Stimulated activated CD8-positive, alpha-beta memory T cell treated with anti-CD3 and anti-CD28 coated beads, Interleukin-7, amount 100 ng/mL, for 24 hours (primary cell): ENCODE results near the gene AHRR.
A peak's percentile ranks its signal among the peaks of the same experiment; 100 is the strongest.

Source experiments
- DNase-seq: peaks from one replicate; pipeline ENCODE4 v3.0.0-alpha.2; 2020; ENCODE audit warnings: low read depth

The AHRR gene

DNA sequence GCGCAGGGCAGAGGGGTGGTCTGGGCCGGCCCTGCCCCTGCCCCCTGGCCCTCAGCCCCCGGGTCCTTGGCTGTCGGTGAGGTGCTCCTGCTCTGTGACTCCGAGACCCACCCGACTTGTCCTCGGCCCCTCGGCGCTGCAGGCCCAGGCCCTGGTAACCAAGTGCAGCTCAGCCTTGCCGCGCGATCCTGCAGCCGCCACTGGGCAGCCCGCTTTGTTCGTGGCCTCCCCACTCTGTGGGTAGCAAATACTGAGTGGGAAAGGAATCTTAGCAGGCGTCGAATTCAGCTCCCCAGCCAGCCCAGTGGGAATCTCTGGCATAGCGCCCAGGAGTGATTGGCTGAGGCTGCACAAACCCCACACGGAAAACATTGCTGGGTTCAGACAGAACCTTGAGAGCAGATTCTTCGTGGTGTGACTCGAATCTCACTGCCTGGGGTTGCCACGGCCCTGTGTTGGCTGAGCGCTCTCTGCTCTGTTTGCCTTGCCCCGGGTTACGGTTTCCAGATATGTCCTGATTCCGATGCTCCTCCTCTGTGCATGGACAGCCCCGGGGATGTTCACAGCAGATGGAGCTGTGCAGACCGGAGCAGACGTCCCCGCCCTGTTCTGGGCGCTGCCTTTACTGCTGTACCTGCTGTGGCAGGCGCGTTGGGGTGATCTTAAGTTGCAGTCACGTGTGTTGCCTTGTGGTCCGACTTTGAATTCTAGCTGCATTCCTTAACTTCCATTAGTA is 108.1 kb downstream of the AHRR start:
- no peak for DNase-seq

DNA sequence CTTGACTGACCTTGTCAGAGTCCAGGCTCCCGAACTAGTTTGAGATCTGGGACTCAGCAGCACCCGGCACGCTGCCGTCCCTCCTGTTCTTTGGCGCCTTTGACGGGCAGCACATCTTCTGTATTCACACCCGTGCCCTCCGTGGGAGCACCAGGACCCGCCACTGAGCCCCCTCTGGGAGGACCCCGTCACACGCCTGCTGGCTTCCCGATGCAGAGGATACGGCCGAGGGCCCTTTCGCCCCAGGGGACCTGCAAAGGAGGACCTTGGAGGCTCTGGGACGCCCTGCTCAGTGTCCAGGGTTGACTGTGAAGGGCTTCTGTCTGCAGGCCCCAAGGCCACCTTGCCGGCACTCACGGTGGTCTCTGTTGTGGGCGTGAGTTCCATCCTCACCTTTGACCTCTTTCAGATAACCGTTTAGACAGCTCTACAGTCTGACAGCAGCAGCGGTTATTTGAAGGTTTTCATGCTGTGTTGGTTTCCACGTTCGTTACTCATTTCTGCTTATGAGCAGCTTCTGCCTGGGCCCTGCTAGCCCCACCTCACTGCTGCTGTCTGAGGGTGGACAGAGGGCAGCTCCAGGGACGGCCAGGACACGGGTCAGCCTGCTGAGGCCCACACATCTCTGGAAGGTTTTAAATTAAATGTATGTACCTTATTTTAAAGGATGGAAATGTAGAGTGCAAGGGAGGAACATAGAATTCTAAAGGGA is 108.9 kb downstream of the AHRR start:
- DNase-seq = no peak

DNA sequence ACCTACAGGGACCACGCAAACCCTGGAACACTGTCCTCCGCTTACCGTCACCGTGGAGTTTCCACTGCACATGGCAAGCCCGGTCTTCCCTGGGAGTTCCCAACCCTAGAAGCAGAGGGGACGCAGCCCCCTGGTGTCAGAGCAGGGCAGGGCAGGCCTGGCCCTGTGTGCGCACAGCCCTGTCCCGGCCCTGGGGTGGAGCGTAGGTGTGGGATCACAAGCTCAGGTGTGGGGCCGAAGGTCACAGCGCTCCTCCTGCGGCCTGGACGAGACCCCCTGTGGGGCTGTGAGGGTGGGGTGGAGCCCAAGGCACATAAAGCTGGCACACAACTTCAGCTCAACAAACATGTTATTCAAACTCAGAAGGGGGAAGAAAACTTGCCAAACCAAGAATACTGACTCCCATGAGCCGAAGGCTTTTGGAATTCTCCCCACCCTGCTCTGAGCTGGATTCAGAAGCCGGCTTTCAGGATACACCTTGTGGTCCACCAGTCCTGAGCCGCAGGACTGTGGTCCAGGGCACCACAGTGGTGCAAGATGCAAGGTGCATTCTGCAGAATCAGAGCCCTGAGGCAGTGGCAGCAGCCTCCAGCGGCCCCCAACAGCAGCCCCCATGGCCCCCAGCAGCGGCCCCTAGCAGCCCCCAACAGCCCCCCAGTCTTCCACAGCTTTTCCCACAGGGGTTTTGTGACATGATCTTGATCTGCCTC is 109.6 kb downstream of the AHRR start:
- DNase-seq = no peak

DNA sequence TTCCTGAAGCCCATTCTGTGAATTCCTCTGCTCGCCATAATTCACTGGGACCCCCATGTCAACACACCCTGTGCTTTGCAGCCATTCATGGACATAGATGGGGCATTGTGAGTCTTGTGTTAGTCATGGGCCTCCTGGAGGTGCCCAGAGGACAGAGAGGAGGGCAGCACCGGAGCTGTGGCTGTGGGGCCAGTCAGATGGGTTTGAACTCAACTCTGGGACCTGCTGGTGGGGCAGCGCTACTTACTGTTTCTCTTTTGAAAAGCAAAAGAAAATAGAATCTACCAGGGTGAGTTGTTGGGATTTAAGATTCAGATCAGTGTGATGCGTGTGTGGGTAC is 110.2 kb downstream of the AHRR start:
- no peak for DNase-seq

DNA sequence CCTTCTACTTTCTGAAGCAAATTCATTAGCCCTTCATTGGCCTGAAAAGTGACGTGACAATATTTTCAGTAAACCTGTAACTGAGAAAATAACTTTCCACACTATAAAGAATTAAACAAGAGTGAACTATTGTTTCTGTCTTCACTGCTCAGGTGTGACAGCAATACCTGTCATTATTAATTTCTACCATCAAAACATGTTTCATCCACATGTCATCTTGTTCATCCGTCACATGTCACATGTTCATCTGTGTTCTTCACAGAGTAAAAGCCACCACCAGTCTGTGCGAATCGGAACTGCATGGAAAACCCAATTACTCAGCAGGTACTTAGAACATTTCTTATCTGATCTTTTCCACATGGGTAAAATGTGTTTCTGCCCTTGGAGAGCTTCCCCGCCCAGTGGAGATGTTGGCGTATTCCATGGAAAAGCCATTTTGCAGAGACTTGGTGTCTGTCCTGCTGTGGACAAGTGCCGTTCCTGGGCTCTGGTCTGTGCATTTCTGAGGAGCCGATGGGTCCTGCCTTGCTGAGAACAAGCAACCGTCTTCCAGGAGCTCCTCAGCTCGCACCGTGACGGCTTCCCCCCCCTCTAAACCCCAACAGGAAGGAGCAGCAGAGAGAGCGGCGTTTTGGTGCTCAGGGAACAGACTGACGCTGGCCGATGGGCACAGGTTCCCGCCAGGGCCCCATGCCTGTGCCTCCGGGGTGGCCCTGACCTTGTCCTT is 110.8 kb downstream of the AHRR start:
- DNase-seq = no peak

DNA sequence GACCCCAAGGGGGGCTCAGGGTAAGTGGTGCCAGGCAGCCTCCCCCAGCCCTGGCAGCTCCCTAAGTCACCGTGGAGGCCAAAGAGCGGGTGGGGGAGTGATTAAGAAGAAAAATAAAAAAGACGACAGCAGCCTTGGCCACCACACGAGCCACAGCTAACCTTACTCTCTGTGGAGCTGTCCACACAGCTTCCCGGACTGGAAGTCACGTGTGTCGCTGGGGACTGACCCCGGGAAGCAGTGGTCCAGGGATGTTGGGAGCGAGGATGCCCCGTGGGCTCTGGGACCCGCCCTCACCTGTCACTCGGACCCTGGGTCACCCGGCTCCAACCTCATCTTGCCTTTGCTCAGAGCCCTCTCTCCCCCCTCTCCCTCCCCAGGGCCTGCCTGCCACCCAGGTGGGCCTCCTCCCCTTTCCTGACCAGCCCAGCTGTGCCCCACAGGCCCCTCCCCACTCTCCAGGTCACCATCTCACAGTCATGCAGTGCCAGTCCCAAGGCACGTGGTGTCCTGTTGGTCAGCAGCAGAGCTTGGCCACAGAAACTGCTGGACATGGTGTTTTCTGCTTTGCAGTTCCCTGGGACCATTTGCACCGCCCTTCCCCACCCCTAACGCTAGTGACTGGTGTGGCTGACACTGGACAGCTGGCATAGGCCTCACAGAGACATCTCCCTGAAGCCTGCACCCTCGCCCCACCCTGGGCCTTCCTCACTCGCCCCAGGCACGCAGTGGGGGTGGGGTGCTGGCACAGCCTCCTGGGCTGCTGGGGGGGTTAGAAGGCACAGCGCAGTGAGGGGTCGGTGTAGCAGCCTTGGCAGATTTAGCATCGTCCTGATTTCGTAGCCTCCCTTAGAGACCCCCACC is 111.6 kb downstream of the AHRR start:
- DNase-seq = no peak

DNA sequence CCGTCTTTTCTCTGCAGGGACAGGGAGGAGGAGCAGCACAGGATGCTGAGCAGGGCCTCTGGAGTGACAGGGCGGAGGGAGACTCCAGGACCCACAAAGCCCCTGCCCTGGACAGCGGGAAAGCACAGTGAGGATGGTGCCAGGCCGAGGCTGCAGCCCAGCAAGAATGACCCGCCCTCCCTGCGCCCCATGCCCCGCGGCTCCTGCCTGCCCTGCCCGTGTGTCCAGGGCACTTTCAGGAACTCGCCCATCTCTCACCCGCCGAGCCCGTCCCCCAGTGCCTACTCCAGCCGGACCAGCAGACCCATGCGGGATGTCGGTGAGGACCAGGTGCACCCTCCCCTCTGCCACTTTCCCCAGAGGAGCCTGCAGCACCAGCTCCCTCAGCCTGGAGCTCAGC is 112.3 kb downstream of the AHRR start:
- no peak for DNase-seq

DNA sequence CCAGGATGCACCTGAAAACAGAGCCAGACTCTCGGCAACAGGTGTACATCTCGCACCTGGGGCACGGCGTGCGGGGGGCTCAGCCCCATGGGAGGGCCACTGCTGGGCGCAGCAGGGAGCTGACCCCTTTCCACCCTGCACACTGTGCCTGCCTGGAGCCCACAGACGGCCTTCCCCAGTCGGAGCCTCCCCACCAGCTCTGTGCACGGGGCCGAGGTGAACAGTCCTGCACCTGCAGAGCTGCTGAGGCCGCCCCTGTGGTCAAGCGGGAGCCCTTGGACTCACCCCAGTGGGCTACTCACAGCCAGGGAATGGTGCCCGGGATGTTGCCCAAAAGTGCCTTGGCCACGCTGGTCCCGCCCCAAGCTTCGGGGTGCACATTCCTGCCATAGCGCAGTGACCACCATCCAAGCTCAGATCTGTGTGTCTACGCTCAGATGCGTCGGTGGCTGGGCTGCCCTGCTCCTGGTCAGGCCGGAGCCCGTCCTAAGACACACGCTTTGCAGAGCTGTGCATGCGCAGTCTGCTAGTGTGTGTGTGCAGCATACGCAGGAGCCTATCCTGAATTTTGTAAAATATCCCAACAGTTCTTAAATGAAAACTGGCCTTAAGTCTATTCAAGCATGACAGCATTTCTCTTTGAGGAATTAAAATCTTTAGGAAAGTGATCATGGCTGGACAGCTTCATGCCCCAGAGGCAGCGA is 113.1 kb downstream of the AHRR start:
- no peak for DNase-seq

DNA sequence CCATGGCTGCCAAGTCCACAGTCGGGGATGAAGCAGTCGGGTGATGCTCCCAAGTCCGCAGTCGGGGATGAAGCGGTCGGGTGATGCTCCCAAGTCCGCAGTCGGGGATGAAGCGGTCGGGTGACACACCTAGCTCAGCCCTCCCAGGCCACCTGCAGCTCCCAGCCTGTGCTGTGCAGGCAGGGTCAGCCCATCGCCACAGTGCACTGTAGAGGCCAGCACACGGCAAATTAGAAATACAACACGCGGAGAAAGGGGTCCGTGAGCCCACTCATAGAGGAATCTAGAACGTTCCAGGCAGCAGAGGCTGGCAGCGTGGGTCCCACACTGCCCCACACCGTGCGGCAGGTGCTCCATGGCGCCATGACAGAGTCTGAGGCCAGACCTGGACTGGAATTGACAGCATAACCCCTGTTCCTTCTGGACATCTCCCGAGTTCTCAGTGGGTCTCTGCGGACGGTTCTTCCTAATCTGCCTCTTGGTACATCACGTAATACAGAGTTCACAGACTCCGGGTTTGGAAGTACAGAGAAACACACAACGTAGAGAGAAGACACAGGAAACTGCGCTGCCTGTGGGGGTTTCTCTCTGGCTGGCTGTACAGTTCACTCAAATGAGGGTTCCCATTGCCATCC is 113.8 kb downstream of the AHRR start:
- DNase-seq = no peak

DNA sequence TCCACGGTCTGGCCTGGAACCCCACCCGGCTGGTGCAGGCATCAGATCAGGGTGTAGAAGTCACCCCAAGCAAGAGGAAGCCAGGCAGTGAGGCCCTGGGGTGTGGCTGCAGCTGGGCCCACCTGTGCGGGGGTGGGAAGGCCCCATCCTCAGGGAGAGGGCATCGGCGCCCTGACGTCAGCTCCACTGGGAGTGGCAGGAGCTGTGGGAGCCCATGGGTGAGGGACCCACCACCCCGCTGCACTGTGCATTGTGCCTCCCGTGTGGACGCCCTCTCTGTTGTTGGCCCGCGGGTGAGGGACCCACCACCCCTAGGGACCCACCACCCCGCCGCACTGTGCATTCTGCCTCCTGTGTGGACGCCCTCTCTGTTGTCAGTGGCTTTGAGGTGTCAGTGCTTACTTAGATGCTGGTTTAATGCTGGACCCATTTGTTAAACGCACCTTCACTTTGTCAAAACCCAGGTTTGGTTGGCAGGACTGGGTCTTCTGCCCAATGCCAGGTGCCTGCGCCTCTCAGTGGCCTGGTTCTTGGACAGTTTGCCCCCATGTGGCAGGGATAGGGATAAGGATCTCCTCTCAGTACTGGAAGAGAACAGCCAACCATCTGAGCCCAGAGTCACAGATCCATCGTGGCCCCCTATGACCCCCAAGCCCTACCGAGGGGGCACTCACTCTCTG is 114.6 kb downstream of the AHRR start:
- DNase-seq = no peak

DNA sequence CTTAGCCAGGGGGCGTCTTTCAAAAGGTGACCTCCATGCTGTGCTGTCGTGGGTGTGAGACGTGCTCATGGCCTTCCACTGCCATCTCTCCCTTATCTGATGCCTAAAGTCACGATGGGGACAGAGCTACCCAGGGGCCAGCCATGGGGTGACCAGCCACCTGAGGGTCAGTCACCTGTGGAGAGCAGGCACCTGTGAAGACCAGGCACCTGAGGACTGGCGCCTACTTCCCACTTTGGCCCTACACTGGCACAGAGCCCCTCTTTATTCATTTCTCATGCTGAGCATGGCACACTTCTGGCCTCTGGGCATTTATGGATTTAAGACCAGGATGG is 115.1 kb downstream of the AHRR start:
- DNase-seq = no peak

DNA sequence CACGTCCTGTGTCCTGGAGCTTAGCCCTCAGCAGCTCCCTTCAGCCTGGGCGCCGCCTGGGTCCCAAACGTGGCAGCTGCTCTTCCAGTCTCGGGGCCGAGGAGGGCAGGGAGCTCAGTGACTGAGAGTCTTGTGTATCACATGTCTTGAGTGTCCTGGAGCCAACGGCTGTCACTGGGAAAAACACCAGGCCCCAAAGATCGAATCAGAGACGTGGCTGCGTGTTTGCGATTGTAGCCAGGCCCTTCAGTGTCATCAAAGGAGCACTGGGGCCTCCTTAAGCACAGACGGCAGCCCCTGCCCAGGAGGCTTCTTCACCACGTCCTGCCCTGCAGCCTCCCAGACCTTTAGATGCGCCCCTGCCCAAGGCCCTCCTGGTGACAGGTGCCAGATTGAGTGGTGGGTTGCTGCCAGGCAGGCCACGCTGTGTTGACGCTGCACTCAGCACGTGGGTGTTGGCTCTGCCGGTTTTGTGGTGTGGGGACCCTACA is 115.8 kb downstream of the AHRR start:
- DNase-seq = no peak

DNA sequence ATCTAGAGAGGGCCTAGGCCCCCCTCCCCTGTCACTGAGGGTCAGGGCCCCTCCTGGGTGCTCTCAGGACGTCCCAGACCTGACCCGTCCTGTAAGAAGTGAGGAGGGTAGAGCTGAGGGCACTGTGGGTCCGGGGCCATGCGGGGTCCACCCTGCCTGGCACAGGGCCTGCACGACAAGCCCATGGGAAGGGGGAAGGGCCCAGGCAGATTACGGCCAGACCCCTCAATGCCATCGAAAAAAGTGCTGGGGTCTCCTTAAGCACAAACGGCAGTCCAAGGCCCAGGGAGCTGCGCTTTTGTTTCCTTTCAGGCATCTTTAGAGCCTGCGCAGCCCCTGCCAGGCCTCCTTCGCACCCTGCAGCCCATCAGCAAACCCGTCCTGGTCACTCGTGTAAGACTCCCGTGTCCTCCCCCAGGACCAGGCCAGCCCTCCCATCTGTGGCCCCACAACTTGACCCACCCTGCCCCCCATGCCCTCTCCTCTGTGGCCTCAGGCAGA is 117.0 kb downstream of the AHRR start:
- DNase-seq = no peak

DNA sequence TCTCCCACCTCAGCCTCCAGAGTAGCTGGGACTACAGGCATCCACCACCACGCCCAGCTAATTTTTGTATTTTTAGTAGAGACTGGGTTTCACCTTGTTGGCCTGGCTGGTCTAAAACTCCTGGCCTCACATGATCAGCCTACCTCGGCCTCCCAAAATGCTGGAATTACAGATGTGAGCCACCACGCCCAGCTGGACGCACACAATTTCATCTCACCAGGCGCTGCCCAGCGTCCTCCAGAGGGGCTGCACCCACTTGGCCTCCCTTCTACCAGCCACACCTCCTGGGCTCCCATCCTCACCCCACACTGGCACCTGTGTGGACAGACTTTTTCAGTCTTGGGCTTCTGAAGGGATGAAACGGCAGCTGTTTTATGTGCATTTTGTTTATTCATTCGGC is 117.7 kb downstream of the AHRR start:
- DNase-seq = no peak

DNA sequence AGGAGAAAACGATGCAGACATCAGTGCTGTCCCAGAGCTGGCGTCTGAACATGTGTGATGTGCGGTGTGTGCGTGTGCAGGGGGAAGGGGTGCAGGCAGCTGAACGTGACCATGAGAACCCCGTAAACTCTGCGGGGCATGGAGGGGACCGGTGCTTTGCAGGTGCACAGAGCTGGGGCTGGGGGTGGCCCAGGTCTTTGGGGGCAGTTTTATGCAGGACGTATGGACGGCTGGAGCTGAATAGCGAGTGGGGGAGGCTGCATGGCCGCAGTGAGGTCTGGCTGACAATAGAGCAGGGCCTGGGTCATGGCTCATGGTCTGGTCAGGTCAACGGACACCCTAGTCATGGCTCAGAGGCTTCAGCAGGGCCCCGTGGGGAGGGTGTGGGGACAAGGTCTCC is 118.1 kb downstream of the AHRR start:
- no peak for DNase-seq

DNA sequence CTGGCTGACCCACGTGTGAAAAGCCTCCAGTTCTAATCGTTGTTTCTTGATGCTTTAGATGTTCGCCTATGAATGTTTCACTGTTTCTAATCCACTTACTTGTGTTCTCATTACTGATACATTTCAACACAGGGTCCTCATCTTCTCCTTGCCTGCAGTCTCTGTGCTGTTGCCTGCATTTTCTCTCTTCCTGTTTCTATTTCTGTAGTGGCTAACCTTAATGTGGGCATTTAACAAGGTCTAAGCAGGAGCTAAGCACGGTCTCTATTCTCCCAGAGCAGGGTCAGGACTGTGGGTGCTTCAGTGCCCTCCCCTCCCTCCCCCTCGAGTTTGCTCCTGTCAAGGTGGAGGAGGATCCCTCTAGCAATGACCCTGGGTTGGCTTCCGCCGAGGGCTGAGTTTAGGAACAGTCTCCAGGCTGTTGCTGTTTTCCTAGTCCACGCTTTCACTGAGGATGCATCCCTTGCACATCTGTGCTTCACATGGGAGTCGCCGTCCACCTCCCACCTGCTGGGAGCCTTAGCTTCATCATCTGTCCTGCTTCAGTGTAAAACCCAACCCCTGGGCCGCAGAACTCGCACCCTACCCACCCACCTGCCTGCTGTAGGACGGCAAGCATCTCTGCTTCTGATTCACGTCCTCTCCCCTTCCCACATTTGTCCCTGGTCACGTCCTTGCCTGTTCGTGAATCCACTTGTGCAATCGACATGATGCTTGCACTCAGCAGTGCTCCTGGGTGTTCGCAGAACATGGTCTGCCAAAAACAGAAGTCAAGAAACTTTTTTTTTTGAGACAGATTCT is 119.1 kb downstream of the AHRR start:
- no peak for DNase-seq

DNA sequence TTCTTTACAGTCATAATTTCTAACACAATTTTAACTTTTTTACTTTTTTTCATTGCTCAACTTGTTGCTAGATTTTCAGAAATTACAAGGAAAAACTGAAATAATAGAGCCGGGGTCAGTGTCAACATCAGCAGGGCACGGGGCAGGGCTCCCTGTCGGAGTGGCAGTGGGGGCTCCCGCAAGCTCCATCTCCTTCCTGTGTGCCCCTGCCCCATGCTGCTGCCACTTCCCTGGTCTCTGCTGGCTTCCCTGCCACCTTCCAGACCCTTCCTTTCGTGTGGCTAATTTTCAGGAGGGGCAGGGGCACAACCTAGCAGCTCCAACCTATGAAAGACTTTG is 120.5 kb downstream of the AHRR start:
- no peak for DNase-seq

DNA sequence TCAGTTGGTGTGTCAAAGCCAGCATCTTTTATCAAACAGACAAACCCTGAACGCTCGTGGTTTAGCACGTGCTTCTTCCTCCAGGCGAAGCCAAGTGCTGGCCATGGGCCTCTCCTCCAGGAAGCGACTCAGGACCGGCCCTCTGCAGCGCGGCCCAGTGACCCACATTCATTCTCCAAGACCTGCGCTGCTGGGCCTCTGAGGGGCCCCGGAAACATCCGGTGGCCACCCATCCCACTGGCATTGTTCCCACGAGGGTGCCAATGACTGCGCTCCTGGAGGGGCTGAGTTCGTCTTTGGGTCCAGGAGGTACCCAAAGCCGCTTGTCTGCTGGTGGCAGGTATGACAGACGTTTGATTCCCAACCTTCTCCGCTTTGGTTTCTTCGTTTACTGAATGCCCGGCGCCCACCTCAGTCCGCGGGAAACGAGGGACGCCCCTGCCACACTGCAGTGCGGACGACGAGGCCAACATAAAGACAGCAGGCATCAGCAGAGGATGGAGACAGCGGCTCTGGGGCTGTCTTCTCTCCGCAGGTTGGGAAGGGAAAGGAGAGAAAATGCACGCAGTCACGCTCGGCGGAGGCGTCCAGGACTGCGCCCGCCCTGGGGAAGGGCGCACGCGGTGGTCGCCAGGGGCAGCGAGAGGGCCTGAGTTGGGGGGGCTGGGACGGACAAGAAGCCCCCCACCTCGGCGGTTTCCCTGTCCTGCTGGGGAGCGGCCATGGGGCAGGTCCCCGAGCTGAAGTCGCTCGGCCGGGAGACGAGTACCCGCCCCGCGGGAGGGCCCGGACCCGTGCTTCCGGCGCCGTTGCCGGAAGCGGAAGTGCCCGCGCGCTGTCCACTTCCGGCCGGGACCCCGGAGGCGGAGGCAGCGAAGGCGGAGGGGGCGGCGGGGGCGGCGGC is 121.1 kb downstream of the AHRR start, which contains the start of gene EXOC3:
TSS of gene EXOC3 (plus strand) at position 842 of the 904 bp plus-strand sequence. CDS start 3,030 bp downstream, outside the sequence.
- peak; percentile 43 for DNase-seq
